ENCODE results near the gene GCSH.
A peak's percentile ranks its signal among the peaks of the same experiment; 100 is the strongest.

GCSH gene

DNA sequence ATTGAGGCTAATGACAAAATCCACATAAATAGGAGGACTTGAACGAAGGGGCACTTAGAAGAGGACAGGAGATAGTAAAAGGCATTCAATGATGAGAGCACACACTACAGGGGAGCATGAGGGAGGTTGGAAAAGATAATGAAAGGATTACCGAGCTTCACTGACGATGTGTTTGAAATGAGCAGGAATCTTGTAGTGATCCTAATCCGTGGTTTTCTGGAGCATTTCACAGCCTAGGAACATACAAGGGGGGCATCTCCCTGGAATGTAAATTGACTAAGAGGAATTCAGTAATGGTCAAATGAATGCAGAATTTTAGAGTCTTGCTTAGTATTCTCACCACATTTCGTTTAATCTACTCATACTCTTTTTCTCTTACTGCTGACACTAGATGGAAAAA is 55.4 kb downstream of the GCSH start:
- no peak for DNase-seq

DNA sequence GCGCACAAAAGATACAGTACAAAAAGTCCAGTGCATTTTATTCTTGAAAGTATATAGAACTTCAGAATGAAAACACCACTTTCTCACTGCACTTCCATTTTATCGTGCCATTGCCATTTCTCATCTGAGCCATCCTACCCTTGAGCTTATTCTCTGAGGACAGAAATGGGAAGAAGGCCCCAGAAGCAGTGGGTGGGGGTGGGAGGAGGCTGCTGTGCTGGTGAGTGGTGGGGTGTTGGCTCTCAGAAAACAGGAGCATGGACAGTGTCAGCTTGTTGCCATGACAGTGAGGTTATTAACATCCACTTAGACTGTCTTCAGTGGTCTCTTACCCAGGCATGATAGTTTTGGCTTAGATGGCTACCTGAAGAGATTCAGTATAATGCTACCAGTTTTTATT is 56.1 kb downstream of the GCSH start:
- DNase-seq, result peak in 1 of 3 experiments; percentile 6

DNA sequence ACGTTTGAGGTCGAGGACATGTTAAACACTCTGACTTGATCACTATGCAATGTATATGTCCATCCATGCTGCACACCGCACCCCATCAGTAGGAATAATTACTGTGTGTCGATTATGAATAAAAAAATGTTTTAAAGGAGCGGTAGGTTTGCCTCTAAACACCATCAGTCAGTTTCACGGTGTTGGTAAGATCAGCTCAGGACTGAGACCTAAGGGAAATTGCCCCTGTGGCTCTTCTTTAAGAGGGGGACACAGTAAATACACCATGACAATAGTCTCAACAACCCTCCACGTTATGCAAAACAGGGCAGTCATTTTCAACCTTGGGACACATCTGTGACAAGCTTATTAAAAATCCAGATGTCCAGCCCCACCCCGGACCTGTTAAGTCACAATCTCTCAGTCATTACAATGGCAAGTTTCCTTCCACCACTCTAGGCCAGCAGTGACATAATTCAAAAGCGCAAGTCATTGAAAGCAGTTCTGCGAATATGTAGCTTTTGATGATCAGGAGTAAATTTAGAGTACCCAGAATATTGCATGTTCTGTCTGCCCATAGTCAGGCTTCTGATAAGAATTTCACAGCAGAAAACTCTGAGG is 59.3 kb downstream of the GCSH start:
- DNase-seq, result peak in 1 of 3 experiments; percentile 9

DNA sequence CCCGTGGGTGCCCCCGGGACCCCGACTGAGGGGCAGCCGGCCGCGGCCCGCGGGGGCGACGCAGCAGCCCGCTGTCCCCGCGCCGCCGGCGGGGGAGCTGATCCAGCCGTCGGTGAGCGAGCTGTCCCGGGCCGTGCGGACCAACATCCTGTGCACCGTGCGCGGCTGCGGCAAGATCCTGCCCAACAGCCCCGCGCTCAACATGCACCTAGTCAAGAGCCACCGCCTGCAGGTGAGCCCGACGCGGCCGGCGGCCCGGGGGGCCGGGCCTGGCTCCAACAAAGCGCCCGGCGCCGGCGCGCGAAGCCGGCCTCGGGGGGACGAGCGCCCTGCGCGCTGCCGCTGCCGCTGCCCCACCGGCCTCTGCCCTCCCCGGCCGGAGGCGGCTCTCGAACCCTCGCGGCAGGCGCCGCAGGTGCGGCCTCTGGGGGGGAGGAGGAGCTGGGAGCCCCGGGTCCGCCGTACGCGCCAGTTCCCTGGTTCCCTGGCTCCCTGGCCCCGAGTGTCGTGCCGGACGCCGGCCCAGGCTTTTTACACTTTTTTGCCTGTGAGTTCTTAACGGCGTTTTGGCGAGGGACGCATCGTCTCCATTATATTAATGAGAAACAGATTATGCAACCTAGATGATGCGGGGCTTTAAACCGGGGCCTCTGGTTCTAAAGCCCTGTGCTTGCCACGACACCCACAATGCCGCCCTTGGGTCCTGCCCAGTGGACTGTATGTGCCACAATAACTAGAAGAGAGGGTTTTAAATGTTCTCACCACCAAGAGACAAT is 60.0 kb downstream of the GCSH start:
- DNase-seq, result peak; percentile 14 to 61 (median 60)

DNA sequence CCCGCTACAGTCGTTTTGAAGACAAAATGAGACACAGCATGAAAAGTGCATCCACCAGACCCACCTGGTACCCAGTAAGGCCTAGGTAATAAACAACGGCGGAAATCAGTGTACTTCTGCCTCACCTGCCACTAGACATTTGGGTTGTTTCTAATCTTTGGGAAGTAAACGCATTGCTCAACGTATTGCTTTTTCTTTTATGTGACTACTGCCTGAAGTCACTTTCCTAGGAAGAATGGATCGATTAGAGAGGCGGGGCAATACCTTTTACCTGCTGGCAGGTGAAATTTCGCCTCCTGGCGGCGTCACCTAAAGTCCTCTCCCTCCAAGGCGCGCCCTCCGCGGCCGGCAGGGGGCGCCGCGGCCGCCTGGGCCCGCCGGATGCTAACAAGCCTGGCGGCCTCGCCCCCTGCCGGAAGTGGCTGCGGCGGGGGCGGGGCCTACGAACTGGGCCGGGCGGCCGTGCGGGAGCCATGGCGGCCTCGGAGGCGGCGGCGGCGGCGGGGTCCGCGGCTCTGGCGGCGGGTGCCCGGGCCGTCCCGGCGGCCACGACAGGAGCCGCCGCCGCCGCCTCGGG is 60.7 kb downstream of the GCSH start, which contains the start of gene ATMIN:
Gene ATMIN (plus strand): TSS at position 445 of the 577 bp plus-strand sequence. CDS start 29 bp downstream, at position 474.
- peak; percentile 88 to 92 (median 91) for DNase-seq

All from NCI-H1417 (cell line).